HuH-7.5 (cell line): ENCODE measurements around the gene MYT1.

ENCODE experiments used
- DNase-seq: peaks from one replicate; pipeline ENCODE4 v3.0.0; 2011; ENCODE audit warnings: low spot score

The MYT1 gene

GRCh38 chr20:64219202-64219601 is 55.0 kb downstream of the MYT1 start:
- DNase-seq, result no peak

- DNase-seq, result no peak
Observed at GRCh38 chr20:64219730-64220129, 55.5 kb downstream of the MYT1 start.

- no peak for DNase-seq
Observed at GRCh38 chr20:64220420-64220819, 56.2 kb downstream of the MYT1 start.

- DNase-seq, result no peak
Observed at GRCh38 chr20:64220891-64221527, 56.8 kb downstream of the MYT1 start.

- no peak for DNase-seq
Observed at GRCh38 chr20:64222291-64222735, 58.1 kb downstream of the MYT1 start.

GRCh38 chr20:64222851-64223525 is 58.7 kb downstream of the MYT1 start:
- DNase-seq, result no peak

GRCh38 chr20:64223526-64224067 is 59.3 kb downstream of the MYT1 start:
- DNase-seq, result no peak

GRCh38 chr20:64224351-64225170 is 60.3 kb downstream of the MYT1 start:
- no peak for DNase-seq

- DNase-seq, result no peak
Observed at GRCh38 chr20:64225171-64225595, 60.9 kb downstream of the MYT1 start.

- DNase-seq, result no peak
Observed at GRCh38 chr20:64225828-64226598, 61.8 kb downstream of the MYT1 start.

- no peak for DNase-seq
Observed at GRCh38 chr20:64226686-64227580, 62.7 kb downstream of the MYT1 start.

- no peak for DNase-seq
Observed at GRCh38 chr20:64228086-64228653, 63.9 kb downstream of the MYT1 start.

GRCh38 chr20:64228751-64229506 is 64.7 kb downstream of the MYT1 start:
- no peak for DNase-seq

GRCh38 chr20:64229507-64230061 is 65.3 kb downstream of the MYT1 start:
- DNase-seq, result no peak

- DNase-seq, result no peak
Observed at GRCh38 chr20:64230461-64231145, 66.4 kb downstream of the MYT1 start.

GRCh38 chr20:64231621-64232550 is 67.6 kb downstream of the MYT1 start:
- DNase-seq, result no peak

GRCh38 chr20:64232794-64233193 is 68.5 kb downstream of the MYT1 start:
- no peak for DNase-seq

GRCh38 chr20:64233725-64234124 is 69.5 kb downstream of the MYT1 start:
- no peak for DNase-seq
